Renal cortex interstitium (tissue), 11 donors: Measurements from ENCODE around the gene RPTOR. TPM values are rescaled to one million over a fixed set of nuclear protein-coding genes. Genes with fewer than 3 reads are reported as not detected.
A peak's percentile ranks its signal among the peaks of the same experiment; 100 is the strongest.

Experiments
- DNase-seq, 11 donors: peaks; one replicate each; pipeline ENCODE4 v3.0.0-alpha.2; 2013; ENCODE audit warnings: low read depth in 9 of 11, low spot score in 4 of 11; ENCODE audit errors: extremely low read depth in 1 of 11
- polyA plus RNA-seq, 3 donors: library from polyadenylated mRNA; unstranded; fragments of 120-200 nt; gene quantifications; one replicate each; pipeline ENCODE4 v1.2.1, GENCODE V29; 2013; ENCODE audit not compliant: insufficient read length in 3 of 3

RPTOR gene
- polyA plus RNA-seq, 3 donors = 17.2 to 22.5 (median 21.4) TPM

DNA sequence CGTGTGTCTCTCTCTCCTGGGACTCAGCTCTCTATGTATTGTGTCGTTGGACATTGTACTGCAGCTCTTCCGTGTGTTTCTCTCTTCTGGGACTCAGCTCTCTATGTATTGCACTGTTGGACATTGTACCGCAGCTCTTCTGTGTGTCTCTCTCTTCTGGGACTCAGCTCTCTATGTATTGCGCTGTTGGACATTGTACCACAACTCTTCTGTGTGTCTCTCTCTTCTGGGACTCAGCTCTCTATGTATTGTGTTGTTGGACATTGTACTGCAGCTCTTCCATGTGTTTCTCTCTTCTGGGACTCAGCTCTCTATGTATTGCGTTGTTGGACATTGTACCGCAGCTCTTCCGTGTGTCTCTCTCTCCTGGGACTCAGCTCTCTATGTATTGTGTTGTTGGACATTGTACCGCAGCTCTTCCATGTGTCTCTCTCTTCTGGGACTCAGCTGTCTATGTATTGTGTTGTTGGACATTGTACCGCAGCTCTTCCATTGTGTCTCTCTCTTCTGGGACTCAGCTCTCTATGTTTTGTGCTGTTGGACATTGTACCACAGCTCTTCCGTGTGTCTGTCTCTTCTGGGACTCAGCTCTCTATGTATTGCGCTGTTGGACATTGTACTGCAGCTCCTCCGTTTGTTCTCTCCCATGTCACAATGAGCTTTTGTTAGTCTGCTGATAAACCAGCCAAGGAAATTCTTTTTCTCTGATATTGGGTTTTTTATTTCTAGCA, 84.8 kb downstream of the RPTOR start:
- no peak for DNase-seq

DNA sequence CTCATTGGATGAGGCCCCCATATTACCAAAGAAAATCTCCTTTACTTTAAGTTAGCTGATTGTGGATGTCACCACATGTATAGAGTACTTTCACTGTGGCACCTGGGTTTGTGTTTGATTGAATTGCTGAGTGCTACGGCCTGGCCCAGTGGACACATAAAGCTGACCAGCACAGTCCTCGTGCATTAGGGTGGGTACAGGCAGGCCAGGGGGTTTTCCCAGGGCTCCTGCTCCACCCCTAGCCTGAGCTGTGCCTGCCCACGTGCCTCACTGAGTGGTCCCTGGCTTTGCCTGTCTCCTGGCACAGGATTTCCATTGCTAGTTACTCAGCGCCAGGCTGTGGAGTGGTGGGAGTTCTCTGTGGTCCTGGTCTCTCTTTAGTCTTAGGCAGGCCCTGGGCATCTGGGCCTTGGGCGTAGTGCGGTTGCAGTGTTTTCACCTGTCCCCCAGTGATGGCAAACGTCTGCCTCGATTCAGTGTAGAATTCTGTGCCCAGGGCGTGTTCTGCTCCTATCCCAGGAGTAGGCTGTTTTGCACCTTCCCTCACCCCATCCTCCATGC, 86.0 kb downstream of the RPTOR start:
- no peak for DNase-seq

DNA sequence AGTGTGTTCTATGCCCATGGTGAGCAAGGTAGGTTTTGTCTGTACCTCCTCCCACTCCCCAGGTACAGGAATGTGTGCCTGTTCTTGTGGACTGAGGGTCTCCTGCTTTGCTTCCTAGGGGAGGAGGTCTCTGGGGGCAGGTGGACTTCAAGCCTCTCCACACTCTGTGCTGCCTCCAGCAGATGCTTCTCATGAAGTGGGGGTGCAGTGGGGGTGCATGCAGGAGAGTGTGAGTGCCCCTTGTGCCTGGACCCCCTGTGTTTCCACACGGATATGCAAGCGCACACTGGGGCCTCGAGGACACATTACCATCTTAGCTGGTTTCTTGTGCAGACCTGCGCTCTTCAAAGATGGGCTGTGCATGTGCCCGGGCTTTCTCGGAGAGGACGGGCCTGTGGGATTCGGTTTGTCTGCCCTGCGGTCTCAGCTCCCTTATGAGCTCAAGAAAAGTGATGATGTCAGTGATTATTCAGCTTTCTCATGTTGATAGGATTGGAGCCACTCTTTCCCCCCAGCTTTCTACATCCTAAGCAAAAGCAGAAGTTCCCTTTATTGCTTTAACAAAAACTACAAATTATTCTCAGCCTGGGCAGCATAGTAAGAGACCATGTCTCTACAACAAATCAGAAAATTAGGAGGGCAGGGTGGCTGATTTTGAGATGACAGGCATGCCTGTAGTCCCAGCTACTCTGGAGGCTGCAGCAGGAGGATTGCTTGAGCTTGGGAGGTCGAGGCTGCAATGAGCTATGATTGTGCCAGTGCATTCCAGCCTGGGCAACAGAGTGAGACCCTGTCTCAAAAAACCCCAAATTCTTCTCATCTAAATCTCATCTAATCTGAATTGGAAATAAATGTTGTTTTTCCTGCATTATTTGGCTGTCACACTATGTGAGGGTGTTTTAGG, 86.8 kb downstream of the RPTOR start:
- no peak for DNase-seq

DNA sequence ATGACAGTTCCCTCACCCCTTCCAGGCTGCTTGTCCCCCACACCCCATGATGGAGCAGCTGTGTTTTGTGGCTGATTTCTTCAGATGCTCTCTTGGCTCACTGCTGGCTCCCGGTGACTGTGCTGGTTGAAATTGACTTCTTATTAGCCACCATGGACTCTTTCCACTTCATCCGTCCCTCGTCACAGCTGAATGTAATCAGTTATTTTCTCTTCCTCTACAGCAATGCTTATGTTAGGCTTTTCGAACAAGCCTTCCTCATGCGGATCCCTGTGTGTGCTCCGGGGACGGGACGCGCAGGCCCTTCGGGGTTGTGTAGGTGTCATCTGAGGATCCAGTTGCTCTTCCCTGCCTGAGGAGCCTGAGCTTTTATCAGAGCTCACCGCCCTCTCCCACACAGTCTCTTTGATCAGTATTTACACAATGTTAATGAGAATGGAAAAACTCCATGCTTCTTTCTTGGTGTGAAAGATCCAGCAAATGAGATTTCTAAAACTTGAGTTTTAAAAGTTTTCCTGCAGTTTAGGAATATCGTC, 87.5 kb downstream of the RPTOR start:
- DNase-seq = no peak

DNA sequence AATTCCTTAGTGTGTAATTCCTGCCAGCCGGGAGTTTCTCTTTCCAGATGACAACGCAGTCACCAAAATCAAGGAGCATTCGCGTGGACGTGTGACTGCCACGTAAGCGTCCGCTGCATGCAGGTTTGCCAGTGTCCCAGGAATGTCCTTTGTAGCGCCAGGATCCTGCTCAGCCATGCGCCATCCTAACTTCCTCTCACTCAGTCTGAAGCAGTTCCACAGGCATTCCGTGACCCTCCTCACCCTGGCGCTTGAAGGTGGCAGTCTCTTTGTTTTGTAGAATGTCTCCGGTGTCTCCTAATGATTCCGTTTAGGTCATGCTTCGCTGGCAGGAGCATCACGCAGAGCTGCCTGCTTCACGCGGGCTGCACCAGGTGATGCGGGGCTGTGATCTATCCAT, 88.6 kb downstream of the RPTOR start:
- peak in 2 of 11 donors; percentile 25 to 55 for DNase-seq

DNA sequence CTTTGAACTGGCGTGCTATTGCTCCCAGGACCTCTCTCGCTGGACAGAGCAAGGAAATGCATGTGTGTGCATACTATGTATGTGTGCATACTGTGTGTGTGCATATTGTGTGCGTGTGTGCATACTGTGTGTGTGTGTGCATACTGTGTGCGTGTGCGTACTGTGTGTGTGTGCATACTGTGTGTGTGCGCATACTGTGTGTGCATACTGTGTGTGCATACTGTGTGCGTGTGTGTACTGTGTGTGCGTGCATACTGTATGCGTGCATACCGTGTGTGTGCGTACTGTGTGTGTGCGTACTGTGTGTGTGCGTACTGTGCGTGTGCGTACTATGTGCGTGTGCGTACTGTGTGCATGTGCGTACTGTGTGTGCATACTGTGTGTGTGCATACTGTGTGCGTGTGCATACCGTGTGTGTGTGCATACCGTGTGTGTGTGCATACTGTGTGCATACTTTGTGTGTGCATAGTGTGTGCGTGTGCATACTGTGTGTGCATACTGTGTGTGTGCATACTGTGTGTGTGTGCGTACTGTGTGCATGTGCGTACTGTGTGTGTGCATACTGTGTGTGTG, 89.4 kb downstream of the RPTOR start:
- no peak for DNase-seq

DNA sequence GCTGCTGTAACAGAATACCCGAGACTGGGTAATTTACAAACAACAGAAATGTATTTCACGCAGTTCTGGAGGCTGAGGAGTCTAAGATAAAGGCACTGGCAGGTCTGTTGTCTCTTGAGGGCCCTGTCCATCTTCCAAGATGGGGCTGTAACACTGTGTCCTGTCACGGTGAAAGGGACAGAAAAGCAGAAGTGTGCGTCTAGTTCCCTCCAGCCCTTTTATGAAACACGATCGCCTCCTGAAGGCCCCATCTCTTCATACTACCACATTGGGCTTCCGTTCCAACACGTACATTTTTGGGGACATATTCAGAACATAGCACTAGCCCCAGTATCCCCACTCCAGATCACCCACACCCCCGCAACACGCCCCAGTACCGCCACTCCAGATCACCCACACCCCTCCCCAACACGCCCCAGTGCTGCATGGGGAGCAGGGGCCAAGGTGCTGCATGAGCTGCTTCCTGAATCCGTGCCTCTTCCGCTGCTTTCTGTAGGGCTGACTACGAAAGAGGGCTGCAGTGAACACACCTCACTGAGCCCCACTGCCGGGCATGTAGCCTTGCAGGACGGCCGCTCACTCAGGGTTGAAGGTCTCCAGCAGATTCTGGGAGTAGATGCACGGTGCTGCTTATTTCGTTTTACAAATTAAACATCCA, 91.9 kb downstream of the RPTOR start:
- no peak for DNase-seq

DNA sequence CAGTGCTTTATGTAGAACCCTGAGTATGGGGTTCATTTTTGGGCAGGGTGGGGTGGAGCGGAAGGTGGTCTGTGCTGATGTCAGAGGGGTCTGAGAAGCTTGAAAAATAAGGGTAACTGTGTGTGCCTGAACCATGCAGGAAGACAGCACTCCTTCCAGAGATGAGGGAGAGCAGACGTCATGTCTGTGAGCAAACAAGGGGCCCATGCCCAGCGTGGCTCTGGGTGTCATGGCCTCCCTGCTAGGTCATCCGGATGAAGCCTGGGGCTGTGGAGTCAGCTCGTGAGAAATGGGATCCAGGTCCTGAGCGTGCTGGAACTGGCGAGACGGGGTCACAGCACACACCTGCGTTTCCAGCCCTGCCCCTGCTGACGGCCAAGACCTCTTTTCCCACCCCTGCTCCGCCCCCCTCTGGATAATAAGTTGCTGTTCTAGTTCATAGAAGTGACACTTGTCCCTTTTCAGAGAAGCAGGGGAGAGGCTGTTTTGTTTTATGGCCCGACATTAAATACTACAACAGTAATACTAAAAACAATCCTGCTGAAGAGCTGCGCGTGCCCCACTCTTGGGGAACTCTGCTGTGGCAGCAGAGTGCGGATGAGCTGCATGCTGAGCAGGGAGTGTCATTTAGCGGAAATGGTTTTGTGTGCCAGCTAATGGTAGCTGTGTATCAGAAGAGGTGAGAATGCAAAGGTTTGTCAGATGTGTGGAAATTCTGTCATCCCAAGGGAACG, 92.6 kb downstream of the RPTOR start:
- no peak for DNase-seq

DNA sequence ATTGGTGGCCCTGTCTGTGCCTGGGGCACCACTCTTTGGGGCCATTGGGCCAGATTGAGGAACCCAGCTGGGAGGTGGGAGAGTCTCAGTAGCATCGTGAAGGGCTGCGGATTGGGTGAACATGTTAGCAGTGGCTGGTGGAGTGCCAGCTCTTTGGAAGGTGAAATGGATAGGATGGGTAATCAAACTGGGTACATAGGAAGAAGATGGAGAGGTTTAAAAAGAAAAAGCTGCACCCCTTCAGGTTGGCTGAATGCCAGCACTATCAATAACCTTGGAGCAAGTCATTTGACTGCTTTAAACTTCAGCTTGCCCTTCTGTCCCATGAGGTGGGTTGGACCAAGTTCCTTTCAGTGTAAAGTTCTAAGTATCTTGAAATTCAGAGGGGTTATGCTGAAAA, 95.0 kb downstream of the RPTOR start:
- no peak for DNase-seq

DNA sequence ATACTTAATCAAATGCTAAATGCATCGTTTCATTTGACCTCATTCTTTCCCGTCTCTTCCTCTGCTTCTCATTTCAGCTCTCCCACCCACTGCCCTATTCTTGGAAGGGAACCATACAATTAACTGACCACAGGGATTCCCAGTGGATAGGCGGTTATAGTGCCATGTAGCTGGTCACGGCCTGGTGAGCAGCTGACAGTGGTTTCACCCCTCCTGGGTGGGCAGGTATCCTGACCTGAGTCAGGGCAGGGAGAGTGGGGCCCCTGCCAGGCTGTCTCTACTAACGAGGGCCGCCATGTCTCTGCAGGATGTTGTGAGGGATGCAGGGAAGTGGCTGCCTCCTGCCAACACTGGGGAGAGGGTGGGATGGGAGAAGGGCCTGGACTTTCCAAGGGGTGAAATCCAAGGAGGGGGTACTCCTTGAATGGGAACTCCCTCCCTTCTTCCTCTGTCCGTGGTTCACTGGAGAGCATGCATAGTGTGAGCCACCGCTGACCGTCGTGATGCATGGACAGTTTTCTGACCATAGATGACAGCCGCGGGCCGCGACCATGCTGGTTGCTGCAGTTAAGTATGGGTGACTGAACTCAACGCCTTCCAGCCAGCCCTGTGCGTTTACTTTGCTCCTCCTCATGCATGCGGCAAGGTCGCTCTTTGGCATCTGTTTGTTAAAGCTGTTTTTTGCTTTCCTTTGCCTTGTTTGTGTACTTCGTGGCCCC, 95.9 kb downstream of the RPTOR start:
- no peak for DNase-seq

DNA sequence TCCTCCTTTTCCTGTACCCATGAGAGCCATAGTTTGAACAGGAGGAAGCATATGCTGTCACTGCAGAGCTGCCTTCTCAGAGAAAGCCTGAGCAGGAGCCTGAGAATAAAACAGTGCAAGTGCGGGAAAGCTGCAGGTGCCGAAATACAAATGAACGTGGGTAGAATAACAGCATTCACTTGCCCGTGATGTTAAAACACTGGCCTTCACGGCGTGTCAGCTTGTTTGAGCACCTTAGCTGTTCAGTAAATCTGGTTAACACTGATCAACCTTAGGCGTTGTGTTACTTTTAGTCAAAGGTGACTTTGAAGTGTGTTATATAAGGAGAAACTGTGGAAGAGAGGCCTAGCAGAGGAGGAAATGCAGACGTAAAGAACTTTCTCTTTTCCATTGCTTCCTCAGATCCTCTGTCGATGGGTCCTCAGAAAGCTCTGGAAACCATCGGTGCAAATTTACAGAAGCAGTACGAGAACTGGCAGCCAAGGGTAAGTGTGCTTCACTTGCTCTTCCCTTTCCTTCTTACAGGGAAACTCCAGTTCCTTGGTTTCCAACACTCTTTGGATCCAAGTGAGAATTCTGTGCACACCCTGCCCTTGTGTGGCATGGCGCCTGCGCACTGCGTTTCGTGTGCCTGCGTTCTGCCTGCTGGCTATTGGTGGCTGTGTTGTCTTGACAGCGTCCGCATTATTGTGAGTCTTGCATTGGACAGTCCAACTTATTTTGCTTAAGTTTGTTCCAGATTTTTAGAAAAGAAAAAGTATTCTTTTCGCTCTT, 98.9 kb downstream of the RPTOR start:
- no peak for DNase-seq

DNA sequence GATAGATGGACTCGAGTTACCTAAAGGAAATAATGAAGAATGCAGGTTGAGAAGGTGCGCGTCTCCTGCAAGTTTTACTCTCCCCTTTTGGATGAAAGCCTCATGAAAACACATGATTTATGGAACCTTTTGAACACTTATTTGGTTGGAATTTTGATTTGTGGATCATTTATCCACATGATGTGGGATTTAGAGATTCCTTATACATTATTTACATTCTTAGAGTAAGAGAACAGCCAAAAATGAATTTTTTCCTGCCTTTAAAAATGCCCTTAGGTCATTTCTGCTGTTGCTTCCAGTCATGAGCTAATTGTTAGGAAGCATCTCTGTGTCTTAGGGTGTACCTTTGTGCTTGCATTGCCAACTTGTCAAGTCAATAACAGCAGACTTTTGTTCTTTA, 99.9 kb downstream of the RPTOR start:
- no peak for DNase-seq

DNA sequence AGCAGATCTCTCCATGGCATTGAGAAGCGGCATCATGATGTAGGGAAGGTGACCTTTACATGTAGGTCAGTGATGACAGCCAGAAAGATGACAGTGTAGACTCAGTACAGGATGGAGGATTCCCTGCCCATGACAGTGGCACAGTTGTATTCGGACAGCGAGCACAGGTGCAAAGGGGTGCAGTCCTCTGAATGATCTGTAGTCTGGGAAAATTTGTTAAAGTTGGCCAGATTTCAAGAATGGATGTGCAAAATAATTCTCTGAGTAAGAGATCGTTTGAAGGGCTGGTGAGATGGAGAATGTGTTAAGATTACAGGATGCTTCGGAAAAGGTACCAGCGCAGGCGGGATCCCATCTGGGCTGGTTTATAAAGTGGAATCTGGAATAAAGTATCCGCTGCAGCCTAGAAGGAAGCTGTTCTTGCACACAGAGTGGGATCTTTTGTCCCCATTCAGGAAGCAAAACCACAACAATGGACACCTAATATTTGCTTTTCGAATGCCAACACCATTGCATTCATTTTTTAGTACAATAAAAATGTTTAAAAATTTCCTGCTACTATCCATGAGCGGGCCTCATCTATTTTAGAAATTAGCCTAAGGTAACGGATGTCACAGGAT, 101.2 kb downstream of the RPTOR start:
- DNase-seq = no peak

DNA sequence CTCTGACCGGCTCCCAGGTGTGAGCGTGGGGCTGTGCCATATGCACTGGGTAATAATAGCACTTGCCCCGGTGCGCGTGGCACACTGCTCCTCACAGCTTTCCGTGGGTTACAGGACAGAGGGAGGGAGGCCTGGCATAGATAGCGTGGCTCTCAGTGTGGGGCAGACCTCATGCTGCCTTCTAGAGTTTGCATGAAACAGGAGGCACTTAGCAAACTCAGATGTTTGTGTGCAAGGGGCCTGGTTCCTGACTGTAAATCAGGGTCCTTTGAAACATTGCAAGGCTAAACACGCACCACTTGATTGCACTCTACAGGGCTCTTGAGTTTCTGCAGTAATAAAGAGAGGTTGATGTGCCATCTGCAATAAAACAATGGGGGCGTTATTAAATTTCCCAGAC, 101.7 kb downstream of the RPTOR start:
- DNase-seq = no peak

DNA sequence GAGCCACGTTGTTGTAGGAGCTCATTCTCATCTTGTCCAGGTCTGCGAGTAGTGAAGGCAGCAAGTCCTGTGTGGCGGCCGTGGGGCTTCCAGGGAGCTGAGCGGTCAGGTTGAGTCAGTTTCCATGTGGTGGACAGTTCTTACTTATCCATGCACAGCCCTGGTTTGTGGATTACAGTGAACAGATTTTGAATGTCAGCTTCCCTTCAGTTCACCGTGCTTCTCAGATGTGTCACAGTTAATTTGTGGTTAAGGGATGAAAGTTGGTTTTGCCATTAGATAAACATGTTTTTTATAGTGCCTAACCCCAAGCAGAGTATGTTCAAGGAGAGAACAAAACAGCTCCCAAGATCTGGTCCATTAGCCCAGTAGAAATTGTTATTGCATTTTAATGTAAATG, 103.1 kb downstream of the RPTOR start:
- no peak for DNase-seq

DNA sequence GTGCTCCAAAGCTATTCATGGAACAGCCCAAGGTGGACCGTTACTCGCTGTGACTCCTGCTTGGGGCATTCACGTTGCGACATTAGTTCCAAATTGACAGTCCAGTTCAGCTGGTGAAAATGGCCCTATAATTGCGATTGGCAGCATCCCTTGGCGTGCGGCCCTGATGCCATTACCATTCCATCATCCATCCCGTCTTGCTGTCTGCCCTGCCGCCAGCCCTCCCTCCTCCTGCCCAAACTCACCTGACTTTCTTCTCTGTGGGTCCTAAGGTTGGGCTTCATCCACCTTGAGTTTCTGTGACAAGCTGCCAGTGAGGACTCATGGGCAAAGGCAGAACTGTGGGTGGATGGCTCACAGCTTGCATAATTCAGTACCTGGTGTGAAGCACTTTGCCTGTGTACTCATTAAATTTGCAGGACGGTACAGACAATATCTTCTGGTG, 104.6 kb downstream of the RPTOR start:
- no peak for DNase-seq
